Rectal smooth muscle tissue (tissue), 1 donor: ENCODE data around the gene ARHGAP26.

Experiments used
- H3K27ac ChIP-seq: one replicate; pipeline ENCODE4 v1.7.0; 2013; ENCODE audit warnings: low read depth, low read length, inconsistent platforms
- H3K27me3 ChIP-seq: one replicate; pipeline ENCODE4 v1.7.0; 2013; ENCODE audit warnings: low read length; ENCODE audit not compliant: control insufficient read depth, insufficient read depth
- H3K36me3 ChIP-seq: one replicate; pipeline ENCODE4 v1.7.0; 2013; ENCODE audit warnings: low read length; ENCODE audit not compliant: control insufficient read depth, insufficient read depth
- H3K4me1 ChIP-seq: one replicate; pipeline ENCODE4 v1.7.0; 2013; ENCODE audit warnings: low read length; ENCODE audit not compliant: control insufficient read depth, insufficient read depth
- H3K4me3 ChIP-seq: one replicate; pipeline ENCODE4 v1.7.0; 2013; ENCODE audit warnings: low read length
- H3K9ac ChIP-seq: one replicate; pipeline ENCODE4 v1.7.0; 2013; ENCODE audit warnings: low read length

The ARHGAP26 gene

GRCh38 chr5:142810743-142811290 is 40.6 kb downstream of the ARHGAP26 start:
- Histone ChIP-seq H3K4me3 (no peak overlapping the region), H3K36me3 (no peaks in the 10 kb centered on the region), H3K27ac (no peak overlapping the region), H3K4me1 (peaks cover 2% of the 10 kb centered on the region), H3K27me3 (no peaks in the 10 kb centered on the region), H3K9ac (no peak overlapping the region)

DNA sequence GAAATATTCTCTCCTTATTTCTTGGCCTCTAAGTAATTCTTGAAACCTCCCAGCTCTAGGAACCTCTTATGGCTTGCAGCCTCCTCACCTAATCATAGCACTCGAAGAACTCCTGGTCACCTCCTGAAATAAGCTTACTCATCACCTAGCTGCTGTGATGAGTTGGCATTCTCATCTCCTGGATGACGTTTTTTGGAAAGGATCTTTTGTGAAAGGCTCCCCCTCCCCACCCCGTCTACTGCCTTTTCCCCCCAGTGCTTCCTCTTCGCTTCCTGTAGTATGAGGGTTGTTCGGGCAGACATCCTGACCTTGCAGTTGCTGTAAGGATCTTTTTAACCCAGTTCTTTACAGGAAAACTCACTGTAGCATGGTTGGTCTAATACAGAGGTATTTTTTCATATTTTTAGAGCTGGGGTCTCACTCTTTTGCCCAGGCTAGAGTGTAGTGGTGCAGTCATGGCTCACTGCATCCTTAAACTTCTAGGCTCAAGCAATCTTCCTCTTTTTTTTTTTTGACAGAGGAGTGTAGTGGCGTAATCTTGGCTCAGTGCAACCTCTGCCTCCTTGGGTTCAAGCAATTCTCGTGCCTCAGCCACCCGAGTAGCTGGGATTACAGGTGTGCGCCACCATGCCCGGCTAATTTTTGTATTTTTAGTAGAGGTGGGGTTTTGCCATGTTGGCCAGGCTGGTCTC is 41.8 kb downstream of the ARHGAP26 start:
- Histone ChIP-seq H3K27ac (no peak overlapping the region), H3K9ac (no peak overlapping the region), H3K4me3 (no peak overlapping the region), H3K27me3 (no peaks in the 10 kb centered on the region), H3K4me1 (peaks cover 12% of the 10 kb centered on the region), H3K36me3 (no peaks in the 10 kb centered on the region)

- Histone ChIP-seq H3K4me1 (peaks cover 19% of the 10 kb centered on the region), H3K9ac (no peak overlapping the region), H3K4me3 (no peak overlapping the region), H3K27me3 (no peaks in the 10 kb centered on the region), H3K27ac (no peak overlapping the region), H3K36me3 (no peaks in the 10 kb centered on the region)
Measured at GRCh38 chr5:142813220-142813619, 43.0 kb downstream of the ARHGAP26 start.

DNA sequence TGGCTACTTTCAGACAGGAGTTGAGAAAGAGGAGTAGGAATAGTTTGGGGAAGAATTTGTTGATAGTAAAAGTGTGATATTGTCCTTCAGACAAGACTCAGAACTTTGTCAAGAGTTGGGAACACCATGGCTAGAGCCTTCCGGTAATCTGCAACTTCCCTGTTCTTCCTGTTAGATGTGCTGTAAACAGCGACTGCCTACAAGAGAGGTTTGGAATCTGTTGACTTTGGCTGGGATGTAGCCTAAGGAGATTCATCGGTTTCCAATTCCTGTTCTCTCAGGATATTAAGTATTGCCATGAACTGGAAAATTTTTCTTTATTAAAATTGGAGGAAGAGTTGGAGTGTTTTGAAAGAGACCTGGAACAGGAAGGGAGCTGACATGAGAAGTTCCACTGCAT is 43.9 kb downstream of the ARHGAP26 start:
- Histone ChIP-seq H3K4me3 (no peak overlapping the region), H3K4me1 (peaks cover 22% of the 10 kb centered on the region), H3K27ac (peak overlapping the region; percentile 46), H3K36me3 (no peaks in the 10 kb centered on the region), H3K9ac (no peak overlapping the region), H3K27me3 (no peaks in the 10 kb centered on the region)

DNA sequence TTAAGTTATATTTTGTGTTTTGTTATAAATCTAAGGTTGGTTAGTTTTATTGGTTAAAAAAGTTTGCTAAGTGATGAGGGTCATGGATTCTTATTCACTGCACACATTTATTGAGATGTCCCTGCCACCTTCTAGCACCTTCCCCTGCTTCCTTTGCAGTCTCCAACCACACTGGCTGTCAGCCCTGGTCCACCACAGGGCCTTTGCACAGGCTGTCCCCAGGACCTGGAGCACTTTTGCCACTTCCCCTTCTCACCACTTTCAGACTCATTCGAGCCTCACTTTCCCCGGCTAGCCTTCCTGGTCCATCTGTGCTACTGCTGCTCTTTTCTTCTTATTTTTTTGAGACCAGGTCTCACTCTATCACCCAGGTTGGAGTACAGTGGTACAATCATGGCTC is 45.3 kb downstream of the ARHGAP26 start:
- Histone ChIP-seq H3K27ac (no peak overlapping the region), H3K27me3 (no peaks in the 10 kb centered on the region), H3K9ac (no peak overlapping the region), H3K4me3 (no peak overlapping the region), H3K4me1 (peaks cover 26% of the 10 kb centered on the region), H3K36me3 (no peaks in the 10 kb centered on the region)

GRCh38 chr5:142816531-142817430 is 46.6 kb downstream of the ARHGAP26 start:
- Histone ChIP-seq H3K9ac (no peak overlapping the region), H3K27me3 (no peaks in the 10 kb centered on the region), H3K36me3 (no peaks in the 10 kb centered on the region), H3K4me3 (no peak overlapping the region), H3K4me1 (peaks cover 23% of the 10 kb centered on the region), H3K27ac (no peak overlapping the region)

DNA sequence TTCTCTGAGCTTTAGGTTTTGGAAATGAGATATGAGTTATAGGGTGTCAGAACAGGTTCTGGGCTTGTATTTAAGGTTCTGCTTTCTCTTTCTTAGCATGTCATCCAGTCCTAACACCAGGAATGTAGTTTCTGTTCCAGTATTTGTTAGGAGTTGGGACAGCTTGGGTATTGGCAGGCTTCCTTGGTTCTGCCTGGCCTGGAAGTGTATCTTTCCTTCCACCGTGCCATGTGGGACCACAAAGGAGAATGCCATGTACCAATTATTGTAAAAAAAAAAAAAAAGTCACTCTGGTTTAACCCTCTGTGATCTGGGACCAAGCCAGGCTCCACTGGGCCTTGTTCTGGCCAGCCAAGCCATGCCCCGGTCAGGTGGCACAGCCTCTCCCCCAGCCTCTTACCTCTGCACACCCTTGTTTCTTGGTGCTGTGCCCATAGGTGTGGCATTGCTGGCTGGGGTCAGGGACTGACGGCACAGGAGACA is 47.8 kb downstream of the ARHGAP26 start:
- H3K9ac ChIP-seq: no peak overlapping the region
- H3K4me3 ChIP-seq: no peak overlapping the region
- H3K27ac ChIP-seq: no peak overlapping the region

GRCh38 chr5:142819292-142819691 is 49.1 kb downstream of the ARHGAP26 start:
- no peaks in the 10 kb centered on the region for H3K27me3 ChIP-seq
- no peak overlapping the region for H3K27ac ChIP-seq
- H3K4me1 ChIP-seq: peaks cover 23% of the 10 kb centered on the region
- H3K36me3 ChIP-seq: no peaks in the 10 kb centered on the region
- H3K9ac ChIP-seq: no peak overlapping the region
- no peak overlapping the region for H3K4me3 ChIP-seq

More for the DNA sequence above, 47.8 kb downstream of the ARHGAP26 start:
- Histone ChIP-seq H3K4me1 (peaks cover 23% of the 10 kb centered on the region), H3K27me3 (no peaks in the 10 kb centered on the region), H3K36me3 (no peaks in the 10 kb centered on the region)

DNA sequence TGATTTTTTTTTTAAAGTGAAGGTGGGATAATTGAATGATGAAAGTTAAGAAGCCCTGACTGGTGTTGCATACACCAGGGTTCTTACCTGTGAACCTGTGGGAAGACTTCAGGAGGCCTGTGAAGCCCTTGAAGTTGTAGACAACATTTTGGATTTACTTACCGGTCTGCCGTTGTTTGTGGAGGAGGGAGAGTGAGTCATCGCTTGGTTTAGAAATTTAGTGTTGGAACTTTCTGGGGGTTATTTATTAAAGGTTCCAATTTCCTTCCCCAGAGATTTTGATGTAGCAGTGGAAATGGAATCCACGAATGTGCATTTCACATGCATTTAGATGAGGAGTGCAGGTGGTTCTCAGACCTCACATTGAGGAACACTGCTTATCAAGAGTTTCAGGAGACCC is 49.6 kb downstream of the ARHGAP26 start:
- H3K4me1 ChIP-seq: peaks cover 23% of the 10 kb centered on the region
- H3K9ac ChIP-seq: no peak overlapping the region
- H3K36me3 ChIP-seq: no peaks in the 10 kb centered on the region
- no peak overlapping the region for H3K27ac ChIP-seq
- H3K4me3 ChIP-seq: no peak overlapping the region
- no peaks in the 10 kb centered on the region for H3K27me3 ChIP-seq

- Histone ChIP-seq H3K27me3 (no peaks in the 10 kb centered on the region), H3K9ac (no peak overlapping the region), H3K27ac (no peak overlapping the region), H3K4me1 (peaks cover 23% of the 10 kb centered on the region), H3K4me3 (no peak overlapping the region), H3K36me3 (no peaks in the 10 kb centered on the region)
Measured at GRCh38 chr5:142820447-142820846, 50.3 kb downstream of the ARHGAP26 start.

GRCh38 chr5:142821034-142821732 is 51.0 kb downstream of the ARHGAP26 start:
- Histone ChIP-seq H3K4me1 (peaks cover 22% of the 10 kb centered on the region), H3K27ac (peak overlapping the region; percentile 17), H3K36me3 (no peaks in the 10 kb centered on the region), H3K27me3 (no peaks in the 10 kb centered on the region), H3K4me3 (no peak overlapping the region), H3K9ac (no peak overlapping the region)
